Spleen (tissue), 11 donors: ENCODE data around the gene MYOZ2. TPM values are rescaled to one million over a fixed set of nuclear protein-coding genes. Genes with fewer than 3 reads are reported as not detected.

ENCODE experiments used
- DNase-seq: peaks from one replicate; pipeline ENCODE4 v3.0.0-alpha.2; 2020
- H3K27ac ChIP-seq, 8 donors: fragments of 200-600 bp; sonication (generic) in 7 of 8; 1 replicate in 4 of 8; 2 replicates in 4 of 8; pipeline versions ENCODE4 v1.5.0 to v1.8.0; 2016 to 2021; ENCODE audit warnings: inconsistent platforms in 4 of 8, mild to moderate bottlenecking in 4 of 8, moderate library complexity in 1 of 8
- H3K27me3 ChIP-seq, 7 donors: fragments of 200-600 bp; sonication (generic) in 6 of 7; replicated peaks in 1 of 7; 1 replicate in 4 of 7; 2 replicates in 3 of 7; pipeline versions ENCODE4 v1.5.0 to v1.8.0; 2016 to 2021; ENCODE audit warnings: inconsistent platforms in 3 of 7, mild to moderate bottlenecking in 1 of 7
- H3K36me3 ChIP-seq, 6 donors: fragments of 200-600 bp; sonication (generic) in 5 of 6; 1 replicate in 4 of 6; 2 replicates in 2 of 6; pipeline versions ENCODE4 v1.5.0 to v1.8.0; 2016 to 2021; ENCODE audit warnings: inconsistent platforms in 2 of 6
- H3K4me1 ChIP-seq, 6 donors: fragments of 200-600 bp; sonication (generic) in 5 of 6; 1 replicate in 3 of 6; 2 replicates in 3 of 6; pipeline versions ENCODE4 v1.5.0 to v1.8.0; 2016 to 2021; ENCODE audit warnings: inconsistent platforms in 3 of 6
- H3K4me3 ChIP-seq, 8 donors: fragments of 200-600 bp; sonication (generic) in 7 of 8; 1 replicate in 4 of 8; 2 replicates in 4 of 8; pipeline versions ENCODE4 v1.5.0 to v1.8.0; 2016 to 2021; ENCODE audit warnings: inconsistent platforms in 4 of 8, mild to moderate bottlenecking in 4 of 8, moderate library complexity in 2 of 8
- H3K9me3 ChIP-seq, 8 donors: fragments of 200-600 bp; sonication (generic) in 7 of 8; 1 replicate in 4 of 8; 2 replicates in 4 of 8; pipeline versions ENCODE4 v1.5.0 to v1.8.0; 2016 to 2021; ENCODE audit warnings: inconsistent platforms in 4 of 8
- CTCF ChIP-seq, 11 experiments: fragments of 200-600 bp in 7 of 11; fragments of 450-650 bp in 4 of 11; sonication (generic) in 4 of 11; IDR thresholded peaks in 8 of 11; conservative IDR thresholded peaks in 3 of 11; 1 replicate in 7 of 11; 2 replicates in 4 of 11; pipeline versions ENCODE4 v1.4.0 to v1.8.0; 2016 to 2021; ENCODE audit warnings: antibody characterized with exemption in 11 of 11, inconsistent platforms in 4 of 11, mild to moderate bottlenecking in 1 of 11
- POLR2A ChIP-seq, 3 donors: fragments of 450-650 bp; IDR thresholded peaks; one replicate each; pipeline ENCODE4 v1.5.1; 2017; ENCODE audit warnings: antibody characterized with exemption in 3 of 3, mild to moderate bottlenecking in 1 of 3
- POLR2AphosphoS5 ChIP-seq, 3 donors: sonication (generic); formaldehyde crosslinking; IDR thresholded peaks; one replicate each; pipeline ENCODE4 v1.5.1; 2017; ENCODE audit warnings: antibody characterized with exemption in 3 of 3
- WGBS, 5 donors: extraction: QIAGEN DNeasy Blood & Tissue Kit in 3 of 5; methylation state at CpG; one replicate each; pipeline versions ENCODE4 v1.1.5 to v1.1.7; 2013 to 2018; 5-methylcytosine and 5-hydroxymethylcytosine counted together
- intact Hi-C: fragments of 100-400 bp; cut with DNase I; formaldehyde crosslinking; loops from one replicate; pipeline ENCODE4 v1.15.0; 2023; ENCODE audit warnings: low total_unique reads
- polyA plus RNA-seq, 3 donors: library from polyadenylated mRNA; stranded (reverse); fragments of 200-250 nt; gene quantifications; one replicate each; pipeline ENCODE4 v1.2.1, GENCODE V29; 2013
- total RNA-seq, 7 donors: library from RNA; depleted of rRNA in 3 of 7; stranded (reverse); fragments of >200 nt in 3 of 7; fragmentation: NEBNext Ultra II Directional in 4 of 7; extraction: Animal tissue kit (Norgen Biotek cat#: 25700) in 4 of 7; gene quantifications; one replicate each; pipeline versions ENCODE4 v1.1.0 to v1.2.1, GENCODE V29; 2016 to 2021
- donor health status: healthy with polysubstance abuse.
- donor health status: DM: no; HTN: no; CAD: no; lungs with moderate emphysema.
- donor health status: DM: no; HTN: no; CAD: no.
- donor health status: Bipolar disorder and iron deficiency.
- donor health status: healthy.
- donor health status: DM: no; HTN: no; CAD: no.
- donor health status: DM: yes; HTN: yes; CAD: no.

MYOZ2 gene
- total and polyA plus RNA-seq, 10 donors: 0.26 to 0.54 (median 0.41) TPM; not detected in 1

- TF ChIP-seq POLR2AphosphoS5 (IDR thresholded peaks at IDR 0.05): no peak
- TF ChIP-seq CTCF (IDR thresholded peaks at IDR 0.05 in 8 of 11, conservative IDR thresholded peaks at IDR 0.05 in 3 of 11): no peak
- TF ChIP-seq POLR2A (IDR thresholded peaks at IDR 0.05): no peak
- no peaks in the 10 kb centered on the region for H3K27me3 ChIP-seq
- WGBS, 5 donors: 80 to 93% (median 86%) methylated on average over 4 of the region's 4 CpGs
- no peaks in the 10 kb centered on the region for H3K36me3 ChIP-seq
- peak overlapping the region in 2 of 8 donors; percentile 66 to 82 for H3K4me3 ChIP-seq
- DNase-seq: no peak
- H3K4me1 ChIP-seq: peaks cover 0 to 36% (median 15%) of the 10 kb centered on the region in 6 donors
- H3K9me3 ChIP-seq: no peaks in the 10 kb centered on the region
- intact Hi-C loops: loop anchor here (5.0 to 10.0 kb wide), 2 partner anchors 92 to 166 kb away; a partner anchor contains a TSS
- H3K27ac ChIP-seq: no peak overlapping the region
Measured at GRCh38 chr4:119210775-119211174, 75.1 kb downstream of the MYOZ2 start.

GRCh38 chr4:119211867-119212233, 76.2 kb downstream of the MYOZ2 start:
- intact Hi-C loops: loop anchor here (5.0 to 10.0 kb wide), 2 partner anchors 90 to 167 kb away; a partner anchor contains a TSS
- Histone ChIP-seq H3K4me1 (peaks cover 0 to 36% (median 15%) of the 10 kb centered on the region in 6 donors), H3K27me3 (no peaks in the 10 kb centered on the region), H3K4me3 (peak overlapping the region; percentile 61 to 82 (median 70)), H3K27ac (peak overlapping the region; percentile 79 to 94 (median 90)), H3K9me3 (no peaks in the 10 kb centered on the region), H3K36me3 (no peaks in the 10 kb centered on the region)
- WGBS, 5 donors: 1 to 3% (median 1%) methylated on average over 12 of the region's 12 CpGs
- TF ChIP-seq CTCF (IDR thresholded peaks at IDR 0.05 in 8 of 11, conservative IDR thresholded peaks at IDR 0.05 in 3 of 11) (peak in 2 of 11 experiments; percentile 22 to 25), POLR2A (IDR thresholded peaks at IDR 0.05) (no peak)
- no peak for DNase-seq

GRCh38 chr4:119212234-119212963, 76.8 kb downstream of the MYOZ2 start, which contains the start of gene USP53:
TSS of gene USP53 (plus strand) at chr4:119212713. CDS start at chr4:119239760, 27,047 bp downstream.
- H3K27ac ChIP-seq: peak within 1 kb of the TSS; percentile 79 to 94 (median 90)
- TF ChIP-seq CTCF (IDR thresholded peaks at IDR 0.05 in 8 of 11, conservative IDR thresholded peaks at IDR 0.05 in 3 of 11) (peak in 3 of 11 experiments; percentile 2 to 32 (median 5)), POLR2A (IDR thresholded peaks at IDR 0.05) (peak; percentile 28 to 89 (median 82)), POLR2AphosphoS5 (IDR thresholded peaks at IDR 0.05) (peak; percentile 98 to 99 (median 98))
- intact Hi-C loops: loop anchor here (5.0 to 10.0 kb wide), 2 partner anchors 90 to 168 kb away; a partner anchor contains a TSS
- peaks cover 0 to 36% (median 15%) of the 10 kb centered on the region in 6 donors for H3K4me1 ChIP-seq
- H3K9me3 ChIP-seq: no peaks in the 10 kb centered on the region
- WGBS, 5 donors: 0 to 1% (median 0%) methylated on average over 43 to 55 of the region's 55 CpGs
- peaks cover 0 to 1% (median 0%) of the 10 kb centered on the region in 6 donors for H3K36me3 ChIP-seq
- H3K4me3 ChIP-seq: peak within 1 kb of the TSS; percentile 61 to 82 (median 70)
- H3K27me3 ChIP-seq: no peaks in the 10 kb centered on the region
- DNase-seq: peak; percentile 99
